Measurements from ENCODE around the gene CNNM4. TPM values are rescaled to one million over a fixed set of nuclear protein-coding genes. Genes with fewer than 3 reads are reported as not detected.

The CNNM4 gene
- total RNA-seq, 2 donors from 2014 or later = 9.2 to 13.9 TPM

- Histone ChIP-seq H3K27ac (peak overlapping the region; percentile 44 to 60), H3K4me3 (no peak overlapping the region), H3K9me3 (no peaks in the 10 kb centered on the region), H3K36me3 (peaks cover 2 to 3% of the 10 kb centered on the region in 2 donors), H3K4me1 (replicated peaks) (peaks cover 4% of the 10 kb centered on the region), H3K27me3 (replicated peaks; ENCODE audit: insufficient read depth) (no peaks in the 10 kb centered on the region)
- intact Hi-C loops (cut with DNase I) = no loop called here
- peak; percentile 85 for DNase-seq (ENCODE audit: low spot score)
- TF ChIP-seq POLR2A (IDR thresholded peaks at IDR 0.05) (no peak), POLR2AphosphoS5 (IDR thresholded peaks at IDR 0.05) (peak; percentile 88), CTCF (IDR thresholded peaks at IDR 0.05) (no peak)
- 26% methylated on average over 18 of the region's 18 CpGs for WGBS
Measured at GRCh38 chr2:96832754-96833507, 72.2 kb downstream of the CNNM4 start.

- WGBS = 98% methylated on average over 4 of the region's 4 CpGs
- Histone ChIP-seq H3K27ac (no peak overlapping the region), H3K4me1 (replicated peaks) (peaks cover 4% of the 10 kb centered on the region), H3K9me3 (no peaks in the 10 kb centered on the region), H3K4me3 (no peak overlapping the region), H3K36me3 (no peaks in the 10 kb centered on the region), H3K27me3 (replicated peaks; ENCODE audit: insufficient read depth) (no peaks in the 10 kb centered on the region)
- TF ChIP-seq POLR2AphosphoS5 (IDR thresholded peaks at IDR 0.05) (no peak), POLR2A (IDR thresholded peaks at IDR 0.05) (no peak), CTCF (IDR thresholded peaks at IDR 0.05) (no peak)
- no peak for DNase-seq (ENCODE audit: low spot score)
- intact Hi-C loops (cut with DNase I) = no loop called here
Measured at GRCh38 chr2:96835830-96836229, 75.1 kb downstream of the CNNM4 start.

GRCh38 chr2:96837575-96837974, 76.9 kb downstream of the CNNM4 start:
- H3K27ac ChIP-seq = no peak overlapping the region
- no peak overlapping the region for H3K4me3 ChIP-seq
- no peaks in the 10 kb centered on the region for H3K36me3 ChIP-seq
- peaks cover 3% of the 10 kb centered on the region for H3K4me1 ChIP-seq (replicated peaks)
- intact Hi-C loops (cut with DNase I) = no loop called here
- no peaks in the 10 kb centered on the region for H3K9me3 ChIP-seq
- no peaks in the 10 kb centered on the region for H3K27me3 ChIP-seq (replicated peaks; ENCODE audit: insufficient read depth)
- WGBS = 91% methylated on average over 9 of the region's 9 CpGs
- no peak for DNase-seq (ENCODE audit: low spot score)
- TF ChIP-seq CTCF (IDR thresholded peaks at IDR 0.05) (no peak), POLR2AphosphoS5 (IDR thresholded peaks at IDR 0.05) (no peak), POLR2A (IDR thresholded peaks at IDR 0.05) (no peak)

GRCh38 chr2:96838345-96839292, 77.9 kb downstream of the CNNM4 start:
- no peaks in the 10 kb centered on the region for H3K4me1 ChIP-seq (replicated peaks)
- TF ChIP-seq POLR2A (IDR thresholded peaks at IDR 0.05) (no peak), CTCF (IDR thresholded peaks at IDR 0.05) (no peak)
- no peak overlapping the region for H3K27ac ChIP-seq
- 82% methylated on average over 23 of the region's 23 CpGs for WGBS
- no peaks in the 10 kb centered on the region for H3K27me3 ChIP-seq (replicated peaks; ENCODE audit: insufficient read depth)
- H3K9me3 ChIP-seq = no peaks in the 10 kb centered on the region
- H3K36me3 ChIP-seq = no peaks in the 10 kb centered on the region
- DNase-seq (ENCODE audit: low spot score) = no peak
- H3K4me3 ChIP-seq = no peak overlapping the region
- intact Hi-C loops (cut with DNase I) = no loop called here
